K562 (cell line): ENCODE data around the gene TMED6. TPM values are rescaled to one million over a fixed set of nuclear protein-coding genes. Genes with fewer than 3 reads are reported as not detected.

Experiments used
- KDM4B ChIP-seq, 2 experiments: fragments of 450-650 bp in 1 of 2; sonication (generic) in 1 of 2; IDR thresholded peaks; 2 replicates each; pipeline ENCODE4 v1.6.1; 2016 to 2017; ENCODE audit warnings: borderline replicate concordance in 2 of 2, antibody characterized with exemption in 1 of 2, low read depth in 1 of 2, mild to moderate bottlenecking in 1 of 2
- NUFIP1 ChIP-seq: fragments of 450-650 bp; IDR thresholded peaks from 2 replicates; pipeline ENCODE4 v1.6.1; 2018; ENCODE audit not compliant: partially characterized antibody
- POLR2H ChIP-seq: IDR thresholded peaks from 2 replicates; pipeline ENCODE4 v1.6.1; 2016; ENCODE audit warnings: missing genetic modification characterization, low read depth, mild to moderate bottlenecking, control low read depth, missing compliant biosample characterization, moderate library complexity
- STAT5B ChIP-seq: fragments of 250-450 bp; sonication (Bioruptor Pico); IDR thresholded peaks from 2 replicates; pipeline ENCODE4 v1.8.0; 2021; ENCODE audit warnings: mild to moderate bottlenecking, inconsistent platforms
- TAF1 ChIP-seq: IDR thresholded peaks from 2 replicates; pipeline ENCODE4 v1.6.1; 2011; ENCODE audit warnings: mild to moderate bottlenecking, low read length, moderate library complexity; ENCODE audit not compliant: insufficient read depth, control insufficient read depth, severe bottlenecking; ENCODE audit errors: extremely low read depth
- ZNF253 ChIP-seq: fragments of 250-450 bp; sonication (Bioruptor Pico); conservative IDR thresholded peaks from 2 replicates; pipeline ENCODE4 v1.6.1; 2021; ENCODE audit warnings: mild to moderate bottlenecking
- polyA plus RNA-seq, 8 experiments: library from polyadenylated mRNA; depleted of rRNA in 4 of 8; stranded (reverse) in 5 of 8; unstranded in 3 of 8; fragments of >200 nt; fragmentation: Nextera tagmentation in 2 of 8; fragmentation: Illumina TruSeq in 1 of 8; extraction: Ambion mirVana in 2 of 8; extraction: Trizol in 1 of 8; gene quantifications; 2 replicates each; pipeline versions ENCODE4 v1.2.1 to v1.2.3, GENCODE V29; 2011 to 2014; ENCODE audit warnings: inconsistent platforms in 1 of 8, missing spikeins in 1 of 8
- total RNA-seq, 7 experiments: library from RNA; depleted of rRNA in 6 of 7; stranded (reverse); fragments of >200 nt in 6 of 7; fragmentation: Illumina TruSeq in 2 of 7; extraction: Trizol in 2 of 7; gene quantifications; 2 replicates each; pipeline versions ENCODE4 v1.2.1 to v1.2.3, GENCODE V29; 2011 to 2021; ENCODE audit warnings: low replicate concordance in 1 of 7
- TF ChIP-seq, protein P1 (sequence below): fragments of 250-450 bp; sonication (Bioruptor Pico); IDR thresholded peaks from 2 replicates; pipeline ENCODE4 v1.5.1; 2021; ENCODE audit warnings: mild to moderate bottlenecking
- TF ChIP-seq, protein P2 (sequence below), 2 experiments: fragments of 450-650 bp in 1 of 2; IDR thresholded peaks; 2 replicates each; pipeline ENCODE4 v1.6.1; 2011 to 2017; ENCODE audit warnings: low read depth in 2 of 2, antibody characterized with exemption in 1 of 2, borderline replicate concordance in 1 of 2, low read length in 1 of 2, mild to moderate bottlenecking in 1 of 2, mixed read lengths in 1 of 2; ENCODE audit not compliant: control insufficient read depth in 1 of 2
- TF ChIP-seq, protein P3 (sequence below): fragments of 450-650 bp; IDR thresholded peaks from 2 replicates; pipeline ENCODE4 v1.6.1; 2016; ENCODE audit warnings: mild to moderate bottlenecking, moderate library complexity

Gene TMED6
- total and polyA plus RNA-seq, 9 of the 15 experiments (the other 6 are each of a cell fraction or from before 2014, with no cell fraction given) = 0.14 to 0.45 (median 0.25) TPM; not detected in 2

DNA sequence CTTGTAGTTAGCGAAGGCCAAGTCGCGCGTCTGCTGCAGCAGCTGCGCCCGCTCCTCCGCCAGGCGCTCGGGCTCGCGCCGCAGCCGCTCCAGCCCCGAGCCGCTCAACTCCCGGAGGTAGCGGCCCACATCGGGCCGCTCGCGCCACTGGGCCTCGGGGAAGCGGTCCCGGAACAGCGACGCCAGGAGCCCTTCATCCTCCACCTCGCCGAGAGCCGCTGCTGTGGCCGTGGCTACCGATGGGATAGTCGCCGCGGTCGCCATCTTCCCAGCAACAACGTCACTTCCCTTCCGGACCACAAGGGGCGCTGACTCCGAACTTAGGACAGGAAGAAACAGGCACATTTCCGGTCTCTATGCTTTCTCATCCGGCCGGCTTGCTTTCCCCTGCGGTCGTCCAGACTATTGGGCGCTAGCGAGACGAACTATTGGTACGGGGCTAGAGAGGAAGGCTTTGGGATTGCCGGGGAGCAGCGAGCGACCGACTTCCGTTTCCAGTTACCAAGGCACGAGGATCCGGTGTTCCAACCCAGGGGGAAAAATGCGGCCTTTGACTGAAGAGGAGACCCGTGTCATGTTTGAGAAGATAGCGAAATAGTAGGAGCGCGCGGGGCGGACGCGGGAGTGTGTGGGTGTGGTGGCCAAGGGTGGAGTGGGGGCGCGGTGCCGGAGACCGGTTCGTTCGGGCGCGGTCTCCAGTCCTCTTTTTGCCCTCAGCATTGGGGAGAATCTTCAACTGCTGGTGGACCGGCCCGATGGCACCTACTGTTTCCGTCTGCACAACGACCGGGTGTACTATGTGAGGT, 12.1 kb downstream of the TMED6 start, which contains the start of the genes COG8 and NIP7 (continued):
- peak; percentile 83 for TF ChIP-seq POLR2H (tag)
- peak in 1 of 2 experiments; percentile 74; a peak in 1 of 4 replicates for TF ChIP-seq KDM4B (IDR thresholded peaks at IDR 0.05; ENCODE audit: borderline replicate concordance in 2 of 2, low read depth in 1 of 2)
- TF ChIP-seq STAT5B = no peak
- TF ChIP-seq, protein P1, sequence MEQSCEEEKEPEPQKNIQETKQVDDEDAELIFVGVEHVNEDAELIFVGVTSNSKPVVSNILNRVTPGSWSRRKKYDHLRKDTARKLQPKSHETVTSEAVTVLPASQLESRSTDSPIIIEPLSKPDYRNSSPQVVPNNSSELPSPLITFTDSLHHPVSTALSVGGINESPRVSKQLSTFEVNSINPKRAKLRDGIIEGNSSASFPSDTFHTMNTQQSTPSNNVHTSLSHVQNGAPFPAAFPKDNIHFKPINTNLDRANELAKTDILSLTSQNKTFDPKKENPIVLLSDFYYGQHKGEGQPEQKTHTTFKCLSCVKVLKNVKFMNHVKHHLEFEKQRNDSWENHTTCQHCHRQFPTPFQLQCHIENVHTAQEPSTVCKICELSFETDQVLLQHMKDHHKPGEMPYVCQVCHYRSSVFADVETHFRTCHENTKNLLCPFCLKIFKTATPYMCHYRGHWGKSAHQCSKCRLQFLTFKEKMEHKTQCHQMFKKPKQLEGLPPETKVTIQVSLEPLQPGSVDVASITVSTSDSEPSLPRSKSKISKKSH (CRISPR knock-in tag) = no peak
- TF ChIP-seq NUFIP1 = no peak
- no peak for TF ChIP-seq ZNF253 (CRISPR knock-in tag)
- TF ChIP-seq, protein P2, sequence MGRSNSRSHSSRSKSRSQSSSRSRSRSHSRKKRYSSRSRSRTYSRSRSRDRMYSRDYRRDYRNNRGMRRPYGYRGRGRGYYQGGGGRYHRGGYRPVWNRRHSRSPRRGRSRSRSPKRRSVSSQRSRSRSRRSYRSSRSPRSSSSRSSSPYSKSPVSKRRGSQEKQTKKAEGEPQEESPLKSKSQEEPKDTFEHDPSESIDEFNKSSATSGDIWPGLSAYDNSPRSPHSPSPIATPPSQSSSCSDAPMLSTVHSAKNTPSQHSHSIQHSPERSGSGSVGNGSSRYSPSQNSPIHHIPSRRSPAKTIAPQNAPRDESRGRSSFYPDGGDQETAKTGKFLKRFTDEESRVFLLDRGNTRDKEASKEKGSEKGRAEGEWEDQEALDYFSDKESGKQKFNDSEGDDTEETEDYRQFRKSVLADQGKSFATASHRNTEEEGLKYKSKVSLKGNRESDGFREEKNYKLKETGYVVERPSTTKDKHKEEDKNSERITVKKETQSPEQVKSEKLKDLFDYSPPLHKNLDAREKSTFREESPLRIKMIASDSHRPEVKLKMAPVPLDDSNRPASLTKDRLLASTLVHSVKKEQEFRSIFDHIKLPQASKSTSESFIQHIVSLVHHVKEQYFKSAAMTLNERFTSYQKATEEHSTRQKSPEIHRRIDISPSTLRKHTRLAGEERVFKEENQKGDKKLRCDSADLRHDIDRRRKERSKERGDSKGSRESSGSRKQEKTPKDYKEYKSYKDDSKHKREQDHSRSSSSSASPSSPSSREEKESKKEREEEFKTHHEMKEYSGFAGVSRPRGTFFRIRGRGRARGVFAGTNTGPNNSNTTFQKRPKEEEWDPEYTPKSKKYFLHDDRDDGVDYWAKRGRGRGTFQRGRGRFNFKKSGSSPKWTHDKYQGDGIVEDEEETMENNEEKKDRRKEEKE (IDR thresholded peaks at IDR 0.05; ENCODE audit: borderline replicate concordance in 1 of 2, control insufficient read depth in 1 of 2, low read depth in 2 of 2, low read length in 1 of 2) = peak in 1 of 2 experiments; percentile 91; a peak in 2 of 4 replicates
- TF ChIP-seq, protein P3, sequence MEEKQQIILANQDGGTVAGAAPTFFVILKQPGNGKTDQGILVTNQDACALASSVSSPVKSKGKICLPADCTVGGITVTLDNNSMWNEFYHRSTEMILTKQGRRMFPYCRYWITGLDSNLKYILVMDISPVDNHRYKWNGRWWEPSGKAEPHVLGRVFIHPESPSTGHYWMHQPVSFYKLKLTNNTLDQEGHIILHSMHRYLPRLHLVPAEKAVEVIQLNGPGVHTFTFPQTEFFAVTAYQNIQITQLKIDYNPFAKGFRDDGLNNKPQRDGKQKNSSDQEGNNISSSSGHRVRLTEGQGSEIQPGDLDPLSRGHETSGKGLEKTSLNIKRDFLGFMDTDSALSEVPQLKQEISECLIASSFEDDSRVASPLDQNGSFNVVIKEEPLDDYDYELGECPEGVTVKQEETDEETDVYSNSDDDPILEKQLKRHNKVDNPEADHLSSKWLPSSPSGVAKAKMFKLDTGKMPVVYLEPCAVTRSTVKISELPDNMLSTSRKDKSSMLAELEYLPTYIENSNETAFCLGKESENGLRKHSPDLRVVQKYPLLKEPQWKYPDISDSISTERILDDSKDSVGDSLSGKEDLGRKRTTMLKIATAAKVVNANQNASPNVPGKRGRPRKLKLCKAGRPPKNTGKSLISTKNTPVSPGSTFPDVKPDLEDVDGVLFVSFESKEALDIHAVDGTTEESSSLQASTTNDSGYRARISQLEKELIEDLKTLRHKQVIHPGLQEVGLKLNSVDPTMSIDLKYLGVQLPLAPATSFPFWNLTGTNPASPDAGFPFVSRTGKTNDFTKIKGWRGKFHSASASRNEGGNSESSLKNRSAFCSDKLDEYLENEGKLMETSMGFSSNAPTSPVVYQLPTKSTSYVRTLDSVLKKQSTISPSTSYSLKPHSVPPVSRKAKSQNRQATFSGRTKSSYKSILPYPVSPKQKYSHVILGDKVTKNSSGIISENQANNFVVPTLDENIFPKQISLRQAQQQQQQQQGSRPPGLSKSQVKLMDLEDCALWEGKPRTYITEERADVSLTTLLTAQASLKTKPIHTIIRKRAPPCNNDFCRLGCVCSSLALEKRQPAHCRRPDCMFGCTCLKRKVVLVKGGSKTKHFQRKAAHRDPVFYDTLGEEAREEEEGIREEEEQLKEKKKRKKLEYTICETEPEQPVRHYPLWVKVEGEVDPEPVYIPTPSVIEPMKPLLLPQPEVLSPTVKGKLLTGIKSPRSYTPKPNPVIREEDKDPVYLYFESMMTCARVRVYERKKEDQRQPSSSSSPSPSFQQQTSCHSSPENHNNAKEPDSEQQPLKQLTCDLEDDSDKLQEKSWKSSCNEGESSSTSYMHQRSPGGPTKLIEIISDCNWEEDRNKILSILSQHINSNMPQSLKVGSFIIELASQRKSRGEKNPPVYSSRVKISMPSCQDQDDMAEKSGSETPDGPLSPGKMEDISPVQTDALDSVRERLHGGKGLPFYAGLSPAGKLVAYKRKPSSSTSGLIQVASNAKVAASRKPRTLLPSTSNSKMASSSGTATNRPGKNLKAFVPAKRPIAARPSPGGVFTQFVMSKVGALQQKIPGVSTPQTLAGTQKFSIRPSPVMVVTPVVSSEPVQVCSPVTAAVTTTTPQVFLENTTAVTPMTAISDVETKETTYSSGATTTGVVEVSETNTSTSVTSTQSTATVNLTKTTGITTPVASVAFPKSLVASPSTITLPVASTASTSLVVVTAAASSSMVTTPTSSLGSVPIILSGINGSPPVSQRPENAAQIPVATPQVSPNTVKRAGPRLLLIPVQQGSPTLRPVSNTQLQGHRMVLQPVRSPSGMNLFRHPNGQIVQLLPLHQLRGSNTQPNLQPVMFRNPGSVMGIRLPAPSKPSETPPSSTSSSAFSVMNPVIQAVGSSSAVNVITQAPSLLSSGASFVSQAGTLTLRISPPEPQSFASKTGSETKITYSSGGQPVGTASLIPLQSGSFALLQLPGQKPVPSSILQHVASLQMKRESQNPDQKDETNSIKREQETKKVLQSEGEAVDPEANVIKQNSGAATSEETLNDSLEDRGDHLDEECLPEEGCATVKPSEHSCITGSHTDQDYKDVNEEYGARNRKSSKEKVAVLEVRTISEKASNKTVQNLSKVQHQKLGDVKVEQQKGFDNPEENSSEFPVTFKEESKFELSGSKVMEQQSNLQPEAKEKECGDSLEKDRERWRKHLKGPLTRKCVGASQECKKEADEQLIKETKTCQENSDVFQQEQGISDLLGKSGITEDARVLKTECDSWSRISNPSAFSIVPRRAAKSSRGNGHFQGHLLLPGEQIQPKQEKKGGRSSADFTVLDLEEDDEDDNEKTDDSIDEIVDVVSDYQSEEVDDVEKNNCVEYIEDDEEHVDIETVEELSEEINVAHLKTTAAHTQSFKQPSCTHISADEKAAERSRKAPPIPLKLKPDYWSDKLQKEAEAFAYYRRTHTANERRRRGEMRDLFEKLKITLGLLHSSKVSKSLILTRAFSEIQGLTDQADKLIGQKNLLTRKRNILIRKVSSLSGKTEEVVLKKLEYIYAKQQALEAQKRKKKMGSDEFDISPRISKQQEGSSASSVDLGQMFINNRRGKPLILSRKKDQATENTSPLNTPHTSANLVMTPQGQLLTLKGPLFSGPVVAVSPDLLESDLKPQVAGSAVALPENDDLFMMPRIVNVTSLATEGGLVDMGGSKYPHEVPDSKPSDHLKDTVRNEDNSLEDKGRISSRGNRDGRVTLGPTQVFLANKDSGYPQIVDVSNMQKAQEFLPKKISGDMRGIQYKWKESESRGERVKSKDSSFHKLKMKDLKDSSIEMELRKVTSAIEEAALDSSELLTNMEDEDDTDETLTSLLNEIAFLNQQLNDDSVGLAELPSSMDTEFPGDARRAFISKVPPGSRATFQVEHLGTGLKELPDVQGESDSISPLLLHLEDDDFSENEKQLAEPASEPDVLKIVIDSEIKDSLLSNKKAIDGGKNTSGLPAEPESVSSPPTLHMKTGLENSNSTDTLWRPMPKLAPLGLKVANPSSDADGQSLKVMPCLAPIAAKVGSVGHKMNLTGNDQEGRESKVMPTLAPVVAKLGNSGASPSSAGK = peak; percentile 56
- peak; percentile 97 for TF ChIP-seq TAF1
